ENCODE measurements around the gene USF2.
"Not testable (repeated sequence)": the region's sequence is repeated elsewhere in the genome, so short reads cannot be mapped to it uniquely, and the experiment has no call there.

USF2 gene

DNA sequence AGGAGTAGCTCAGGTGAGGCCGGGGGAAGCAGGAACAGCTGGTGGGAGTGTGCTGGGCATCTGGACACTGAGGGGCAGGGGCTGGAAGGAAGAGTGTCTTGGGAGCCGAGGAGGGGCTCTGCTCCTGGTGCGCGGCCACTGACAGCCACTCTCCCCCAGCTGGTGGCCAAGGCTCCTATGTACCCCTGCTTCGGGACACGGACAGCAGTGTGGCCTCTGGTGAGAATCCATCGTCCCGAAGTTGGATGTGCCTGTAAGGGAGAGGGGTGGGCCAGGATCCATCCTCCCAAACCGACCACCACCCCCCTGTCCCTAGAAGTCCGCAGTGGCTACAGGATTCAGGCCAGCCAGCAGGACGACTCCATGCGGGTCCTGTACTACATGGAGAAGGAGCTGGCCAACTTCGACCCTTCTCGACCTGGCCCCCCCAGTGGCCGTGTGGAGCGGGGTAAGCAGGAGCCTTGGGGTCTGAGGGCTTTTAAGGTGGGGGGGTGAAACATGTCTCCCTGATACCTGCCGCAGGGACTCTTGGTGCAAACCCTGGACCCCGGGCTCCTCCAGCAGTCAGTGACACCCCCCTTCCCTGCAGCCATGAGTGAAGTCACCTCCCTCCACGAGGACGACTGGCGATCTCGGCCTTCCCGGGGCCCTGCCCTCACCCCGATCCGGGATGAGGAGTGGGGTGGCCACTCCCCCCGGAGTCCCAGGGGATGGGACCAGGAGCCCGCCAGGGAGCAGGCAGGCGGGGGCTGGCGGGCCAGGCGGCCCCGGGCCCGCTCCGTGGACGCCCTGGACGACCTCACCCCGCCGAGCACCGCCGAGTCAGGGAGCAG is 2.0 kb upstream of the USF2 start:
- no peak for DNase-seq

DNA sequence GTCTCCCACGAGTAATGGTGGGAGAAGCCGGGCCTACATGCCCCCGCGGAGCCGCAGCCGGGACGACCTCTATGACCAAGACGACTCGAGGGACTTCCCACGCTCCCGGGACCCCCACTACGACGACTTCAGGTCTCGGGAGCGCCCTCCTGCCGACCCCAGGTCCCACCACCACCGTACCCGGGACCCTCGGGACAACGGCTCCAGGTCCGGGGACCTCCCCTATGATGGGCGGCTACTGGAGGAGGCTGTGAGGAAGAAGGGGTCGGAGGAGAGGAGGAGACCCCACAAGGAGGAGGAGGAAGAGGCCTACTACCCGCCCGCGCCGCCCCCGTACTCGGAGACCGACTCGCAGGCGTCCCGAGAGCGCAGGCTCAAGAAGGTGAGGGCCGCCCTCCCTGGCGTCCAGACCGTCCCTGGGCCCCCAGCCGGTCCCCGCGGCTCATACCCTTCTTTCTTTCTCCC is 1.4 kb upstream of the USF2 start:
- DNase-seq = no peak

DNA sequence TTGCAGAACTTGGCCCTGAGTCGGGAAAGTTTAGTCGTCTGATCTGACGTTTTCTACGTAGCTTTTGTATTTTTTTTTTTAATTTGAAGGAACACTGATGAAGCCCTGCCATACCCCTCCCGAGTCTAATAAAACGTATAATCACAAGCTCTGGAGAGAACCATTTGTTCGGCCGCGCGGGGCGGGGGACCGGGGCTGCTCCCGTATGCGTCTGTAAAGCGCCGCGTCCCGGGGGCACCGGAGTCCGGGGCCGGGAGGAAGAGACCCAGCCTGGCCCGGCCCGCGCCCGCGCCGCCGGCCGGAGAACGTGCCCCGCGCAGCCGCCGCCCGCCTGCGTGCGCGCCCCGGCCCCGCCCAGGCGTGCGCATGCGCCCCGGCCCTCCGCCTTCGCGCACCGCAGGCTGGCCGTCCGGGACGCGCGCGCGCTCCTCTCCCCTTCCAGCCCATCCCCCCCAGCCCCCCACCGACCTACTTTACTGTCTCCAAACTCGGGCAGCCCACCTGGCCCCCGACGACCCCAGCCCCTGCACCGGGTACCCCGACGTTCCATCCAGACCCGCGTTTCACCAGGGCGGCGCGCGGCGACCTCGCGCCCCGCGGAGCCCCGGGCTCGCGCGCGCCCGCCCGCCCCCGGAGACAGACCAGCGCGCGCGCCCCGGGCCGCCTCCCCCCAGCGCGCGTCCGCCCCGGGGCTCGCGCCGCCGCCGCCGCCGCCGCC is 785 bp upstream of the USF2 start:
- DNase-seq = no peak

DNA sequence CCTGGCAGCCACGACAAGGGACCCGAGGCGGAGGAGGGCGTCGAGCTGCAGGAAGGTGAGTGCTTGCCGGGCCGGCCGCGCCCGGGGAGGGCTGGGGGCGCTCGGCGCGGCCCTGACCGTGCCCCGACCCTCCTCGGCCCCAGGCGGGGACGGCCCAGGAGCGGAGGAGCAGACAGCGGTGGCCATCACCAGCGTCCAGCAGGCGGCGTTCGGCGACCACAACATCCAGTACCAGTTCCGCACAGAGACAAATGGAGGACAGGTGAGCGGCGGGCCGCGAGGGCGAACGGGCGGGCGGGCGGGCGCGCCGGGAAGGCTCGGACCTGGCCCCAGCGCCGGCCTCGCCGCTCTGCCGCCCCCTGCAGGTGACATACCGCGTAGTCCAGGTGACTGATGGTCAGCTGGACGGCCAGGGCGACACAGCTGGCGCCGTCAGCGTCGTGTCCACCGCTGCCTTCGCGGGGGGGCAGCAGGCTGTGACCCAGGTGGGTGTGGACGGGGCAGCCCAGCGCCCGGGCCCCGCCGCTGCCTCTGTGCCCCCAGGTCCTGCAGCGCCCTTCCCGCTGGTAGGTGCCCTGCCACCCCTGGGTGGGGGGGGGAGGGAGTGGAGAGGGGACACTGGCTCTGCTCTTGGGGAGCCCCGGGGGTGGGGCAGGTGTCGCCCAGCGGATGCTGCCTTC is 816 bp downstream of the USF2 start:
- DNase-seq = no peak

DNA sequence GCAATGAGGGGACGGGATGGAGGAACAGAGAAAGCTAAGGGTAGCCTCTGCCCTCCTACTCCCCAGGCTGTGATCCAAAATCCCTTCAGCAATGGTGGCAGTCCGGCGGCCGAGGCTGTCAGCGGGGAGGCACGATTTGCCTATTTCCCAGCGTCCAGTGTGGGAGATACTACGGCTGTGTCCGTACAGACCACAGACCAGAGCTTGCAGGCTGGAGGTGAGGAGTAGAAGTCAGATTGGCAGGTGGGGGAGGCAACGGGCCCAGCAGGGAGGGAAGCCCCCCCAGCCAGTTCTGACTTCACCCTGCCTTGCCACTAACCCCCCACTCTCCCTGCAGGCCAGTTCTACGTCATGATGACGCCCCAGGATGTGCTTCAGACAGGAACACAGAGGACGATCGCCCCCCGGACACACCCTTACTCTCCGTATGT is 1.6 kb downstream of the USF2 start:
- no peak for DNase-seq

DNA sequence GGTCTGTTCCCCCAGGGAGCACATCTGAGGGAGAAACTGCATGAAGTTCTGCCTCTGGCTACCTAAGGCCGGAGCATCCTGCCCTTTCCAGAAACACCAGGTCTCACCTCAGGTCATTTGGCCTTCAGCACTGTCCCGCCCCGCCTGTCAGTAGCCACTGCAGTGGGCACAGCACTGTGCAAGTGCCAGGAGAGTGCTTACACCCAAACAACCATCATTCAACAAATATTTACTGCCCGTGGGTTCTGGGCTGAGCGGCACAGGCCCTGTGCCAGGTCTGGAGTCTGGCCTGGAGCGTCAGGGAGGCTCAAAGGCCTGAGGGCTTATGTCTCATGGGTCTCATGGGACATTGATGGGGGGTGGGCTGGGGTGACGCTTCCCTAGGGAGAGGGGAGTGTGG is 2.8 kb downstream of the USF2 start:
- no peak for DNase-seq

DNA sequence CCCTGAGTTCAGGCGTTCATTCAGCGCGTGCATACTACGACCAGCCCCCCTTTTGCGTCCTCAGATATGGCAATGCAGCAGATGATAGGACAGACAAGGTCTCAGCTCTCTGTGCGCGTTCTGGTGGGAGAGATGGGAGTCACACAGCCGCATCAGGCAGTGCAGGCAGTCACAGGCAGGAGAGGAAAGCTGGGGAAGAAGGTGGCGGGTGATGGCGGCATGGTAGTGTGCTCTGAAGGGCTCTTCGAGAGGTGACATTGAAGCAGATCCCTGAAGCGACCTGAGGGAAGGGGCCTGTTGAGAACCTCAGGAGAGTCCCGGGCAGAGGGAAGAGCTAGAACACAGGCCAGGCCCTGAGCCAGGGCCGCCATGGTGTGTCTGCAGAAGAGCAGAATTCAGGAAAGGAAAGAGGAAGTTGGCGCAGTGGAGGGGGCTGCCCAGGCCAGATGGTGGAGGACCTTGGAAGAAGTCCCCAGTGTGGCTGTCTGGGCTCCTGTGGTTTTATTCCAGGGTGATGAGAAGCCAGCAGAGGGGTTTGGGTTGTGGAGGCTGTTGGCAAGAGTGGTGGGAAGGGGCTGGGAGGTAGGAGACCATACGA is 3.5 kb downstream of the USF2 start:
- no peak for DNase-seq

DNA sequence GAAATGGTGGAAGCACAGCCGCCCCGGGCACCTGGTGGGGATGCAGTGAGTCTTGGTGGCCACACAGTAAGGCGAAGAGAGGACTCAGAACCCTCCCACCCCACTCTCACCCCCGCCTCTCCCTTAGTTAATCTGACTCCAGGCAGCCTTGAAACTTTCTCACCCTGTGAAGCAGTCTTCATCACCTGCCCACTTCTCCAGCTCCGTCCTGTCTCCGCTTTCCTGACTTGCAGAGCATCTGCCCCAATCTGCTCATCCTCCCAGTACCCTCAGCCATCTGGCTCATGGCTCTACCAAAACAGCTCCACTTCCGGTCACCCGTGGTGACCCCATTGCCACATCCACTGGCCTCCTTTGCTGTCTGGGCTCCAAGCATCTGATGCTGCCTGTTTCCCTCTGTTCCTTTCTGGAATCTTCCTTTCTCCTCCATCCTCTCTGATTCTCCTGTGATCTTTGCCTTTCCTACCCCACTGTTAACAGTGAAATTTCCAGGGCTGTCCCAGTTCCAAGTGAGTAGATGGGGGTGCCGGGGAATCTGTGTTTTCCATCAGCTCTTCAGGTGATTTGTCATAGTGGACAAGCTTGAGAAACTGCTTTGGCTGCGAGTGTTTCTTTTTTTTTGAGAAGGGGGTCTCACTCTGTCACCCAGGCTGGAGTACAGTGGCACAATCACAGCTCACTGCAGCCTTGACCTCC is 4.3 kb downstream of the USF2 start:
- DNase-seq = no peak

DNA sequence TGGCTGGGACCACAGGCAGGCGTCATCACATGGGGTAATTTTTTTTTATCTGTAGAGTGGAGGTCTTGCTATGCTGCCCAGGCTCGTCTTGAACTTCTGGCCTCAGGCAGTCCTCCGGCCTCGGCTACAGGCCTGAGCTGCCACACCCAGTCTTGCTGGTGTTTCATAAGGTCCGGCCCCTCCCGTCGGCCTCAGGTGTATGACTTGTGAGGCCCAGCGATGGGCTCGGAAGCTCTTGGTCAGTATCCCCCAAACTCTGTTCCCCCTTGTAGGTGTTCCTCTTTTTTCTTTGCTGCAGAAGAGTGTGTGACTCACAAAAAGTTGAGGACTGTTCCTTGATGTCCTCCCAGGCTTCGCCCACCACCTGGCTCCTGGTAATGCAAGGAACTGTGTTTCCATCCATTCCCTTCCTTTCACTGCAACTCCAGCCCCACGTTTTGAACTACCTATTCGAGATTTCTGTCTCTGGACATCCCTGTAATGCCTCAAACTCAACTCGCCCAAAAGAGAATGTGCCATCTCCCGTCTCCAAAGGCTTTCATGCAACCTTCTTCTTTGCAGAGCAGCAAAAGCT is 5.0 kb downstream of the USF2 start:
- DNase-seq = no peak

DNA sequence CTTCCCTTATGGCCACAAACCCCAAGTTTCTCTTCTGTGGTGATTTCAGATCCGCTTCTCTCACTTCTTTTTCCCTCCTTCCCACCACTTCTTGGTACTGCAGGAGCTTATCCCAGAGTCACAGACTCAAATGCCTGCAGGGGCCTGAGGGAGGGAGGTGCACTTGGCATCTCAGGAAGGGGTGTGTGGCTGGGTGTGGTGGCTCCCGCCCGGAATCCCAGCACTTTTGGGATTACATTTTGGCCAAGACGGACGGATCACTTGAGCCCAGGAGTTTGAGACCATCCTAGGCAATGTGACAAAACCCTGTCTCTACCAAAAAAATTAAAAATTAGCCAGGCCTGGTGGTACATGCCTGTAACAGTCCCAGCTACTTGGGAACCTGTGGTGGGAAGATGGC is 5.6 kb downstream of the USF2 start:
- DNase-seq = no peak

DNA sequence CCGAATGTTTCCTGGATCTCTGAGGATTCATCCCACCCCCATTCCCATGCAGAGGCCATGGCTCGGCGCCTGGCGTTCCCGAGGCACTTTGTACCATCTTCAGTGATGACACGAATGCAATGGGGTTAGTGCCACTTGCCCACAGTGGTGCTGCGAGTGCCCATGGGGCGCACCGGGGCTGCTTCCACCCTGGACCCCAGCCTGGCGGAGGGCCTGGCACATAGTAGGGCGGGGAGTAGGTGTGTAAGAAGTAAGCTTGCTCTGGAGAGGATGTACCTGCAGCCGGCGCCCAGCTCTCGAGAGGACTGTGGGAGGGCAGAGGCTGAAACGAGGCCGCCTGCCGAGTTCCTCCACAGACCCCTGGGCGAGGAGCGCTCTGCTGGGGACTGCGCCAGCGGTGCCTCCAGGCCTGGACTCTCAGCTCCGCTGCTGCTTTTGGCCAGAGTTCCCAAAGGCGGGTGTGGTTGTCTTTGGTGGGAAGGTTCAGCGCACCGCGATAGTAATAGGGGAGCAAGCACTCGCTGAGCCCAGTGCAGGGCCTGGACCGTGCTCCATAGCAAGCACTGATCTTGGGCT is 8.0 kb downstream of the USF2 start:
- DNase-seq = no peak

DNA sequence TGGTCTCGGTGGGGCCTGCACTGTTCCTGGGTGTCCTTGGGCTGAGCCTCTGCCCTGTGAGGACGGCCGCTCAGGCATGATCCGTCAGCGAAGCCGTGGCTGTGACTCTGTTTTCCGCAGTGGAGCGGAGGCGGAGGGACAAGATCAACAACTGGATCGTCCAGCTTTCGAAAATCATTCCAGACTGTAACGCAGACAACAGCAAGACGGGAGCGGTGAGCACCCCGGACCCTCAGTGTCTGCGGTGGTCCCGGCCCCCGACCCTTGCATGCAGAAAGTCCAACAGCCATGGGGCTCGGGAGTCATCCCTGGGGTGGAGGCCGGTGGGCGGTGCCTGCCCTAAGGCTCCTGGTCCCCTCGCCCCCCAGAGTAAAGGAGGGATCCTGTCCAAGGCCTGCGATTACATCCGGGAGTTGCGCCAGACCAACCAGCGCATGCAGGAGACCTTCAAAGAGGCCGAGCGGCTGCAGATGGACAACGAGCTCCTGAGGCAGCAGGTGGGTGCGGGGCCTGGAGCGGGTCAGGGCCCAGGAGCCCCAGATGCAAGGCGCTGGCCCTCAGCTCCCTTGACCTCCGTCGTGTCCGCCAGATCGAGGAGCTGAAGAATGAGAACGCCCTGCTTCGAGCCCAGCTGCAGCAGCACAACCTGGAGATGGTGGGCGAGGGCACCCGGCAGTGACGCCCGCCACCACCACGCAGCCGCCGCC is 10.0 kb downstream of the USF2 start:
- DNase-seq = no peak

DNA sequence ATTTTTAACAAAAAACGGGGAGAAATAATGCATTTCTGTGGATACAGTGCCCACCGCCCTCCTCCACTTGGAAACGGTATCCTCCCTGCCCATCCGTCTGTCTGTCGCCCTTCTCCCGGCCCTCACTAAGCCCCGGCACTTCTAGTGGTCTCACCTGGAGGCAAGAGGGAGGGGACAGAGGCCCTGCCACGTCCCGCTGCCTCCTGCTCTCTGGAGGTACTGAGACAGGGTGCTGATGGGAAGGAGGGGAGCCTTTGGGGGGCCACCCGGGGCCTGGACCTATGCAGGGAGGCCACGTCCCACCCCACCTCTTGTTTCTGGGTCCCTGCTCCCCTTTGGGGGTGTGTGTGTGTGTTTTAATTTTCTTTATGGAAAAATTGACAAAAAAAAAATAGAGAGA is 10.6 kb downstream of the USF2 start:
- no peak for DNase-seq

DNA sequence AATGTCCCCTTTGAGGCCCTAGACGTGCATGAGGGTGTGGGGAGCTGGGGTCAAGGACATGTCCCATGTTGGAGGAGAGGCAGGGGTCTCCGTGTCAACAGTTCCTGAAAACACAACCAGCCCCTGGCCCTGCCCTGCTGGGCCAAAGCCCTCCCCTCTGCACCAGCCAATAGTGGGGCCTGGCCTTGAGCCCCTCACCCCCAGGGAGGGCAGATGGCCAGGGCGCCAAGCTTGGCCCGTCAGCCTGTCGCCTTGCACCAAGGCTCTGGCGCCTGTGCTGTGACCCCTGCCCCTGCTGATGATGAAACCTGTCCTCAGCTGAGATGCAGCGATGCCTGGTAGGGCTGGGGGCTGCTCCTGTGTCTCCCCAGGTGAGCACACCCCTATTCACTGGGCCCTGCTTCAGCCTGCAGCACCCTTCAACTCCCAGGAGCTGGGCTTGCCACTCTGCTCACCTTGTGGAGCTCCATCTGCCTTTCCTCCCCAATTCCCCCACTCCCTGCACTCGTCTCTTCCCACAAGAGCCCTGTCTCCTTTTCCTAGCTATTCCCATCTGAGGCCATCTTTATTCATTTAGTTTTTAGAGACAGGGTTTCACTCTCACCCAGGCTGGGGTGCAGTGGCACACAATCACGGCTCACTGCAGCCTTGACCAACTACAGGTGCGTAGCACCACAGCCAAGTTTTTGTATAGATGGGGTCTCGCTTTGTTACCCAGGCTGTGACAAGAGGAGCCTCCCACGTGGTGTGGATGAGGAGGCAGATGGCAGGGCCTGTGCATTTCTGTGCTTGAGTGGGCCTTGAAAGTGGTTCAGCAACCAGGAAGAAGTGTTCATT is 11.4 kb downstream of the USF2 start:
- DNase-seq = no peak

DNA sequence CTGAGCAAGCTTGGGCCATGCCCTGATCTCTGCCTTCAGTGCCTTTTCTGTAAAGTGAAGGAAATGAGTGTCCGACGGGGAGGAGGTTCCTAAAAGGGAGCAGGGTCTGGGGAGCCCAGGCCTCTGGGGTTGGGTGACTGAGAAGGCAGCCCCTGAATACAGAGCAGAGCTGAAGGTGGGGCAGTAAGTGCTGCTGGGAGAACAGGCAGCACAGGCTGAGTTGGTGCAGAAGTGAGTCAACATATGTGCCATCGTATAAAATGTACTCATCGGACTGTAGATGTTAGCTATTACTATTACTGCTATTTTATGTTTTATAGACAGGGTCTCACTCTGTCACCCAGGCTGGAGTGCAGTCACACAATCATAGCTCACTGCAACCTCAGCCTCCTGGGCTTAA is 12.5 kb downstream of the USF2 start:
- no peak for DNase-seq

DNA sequence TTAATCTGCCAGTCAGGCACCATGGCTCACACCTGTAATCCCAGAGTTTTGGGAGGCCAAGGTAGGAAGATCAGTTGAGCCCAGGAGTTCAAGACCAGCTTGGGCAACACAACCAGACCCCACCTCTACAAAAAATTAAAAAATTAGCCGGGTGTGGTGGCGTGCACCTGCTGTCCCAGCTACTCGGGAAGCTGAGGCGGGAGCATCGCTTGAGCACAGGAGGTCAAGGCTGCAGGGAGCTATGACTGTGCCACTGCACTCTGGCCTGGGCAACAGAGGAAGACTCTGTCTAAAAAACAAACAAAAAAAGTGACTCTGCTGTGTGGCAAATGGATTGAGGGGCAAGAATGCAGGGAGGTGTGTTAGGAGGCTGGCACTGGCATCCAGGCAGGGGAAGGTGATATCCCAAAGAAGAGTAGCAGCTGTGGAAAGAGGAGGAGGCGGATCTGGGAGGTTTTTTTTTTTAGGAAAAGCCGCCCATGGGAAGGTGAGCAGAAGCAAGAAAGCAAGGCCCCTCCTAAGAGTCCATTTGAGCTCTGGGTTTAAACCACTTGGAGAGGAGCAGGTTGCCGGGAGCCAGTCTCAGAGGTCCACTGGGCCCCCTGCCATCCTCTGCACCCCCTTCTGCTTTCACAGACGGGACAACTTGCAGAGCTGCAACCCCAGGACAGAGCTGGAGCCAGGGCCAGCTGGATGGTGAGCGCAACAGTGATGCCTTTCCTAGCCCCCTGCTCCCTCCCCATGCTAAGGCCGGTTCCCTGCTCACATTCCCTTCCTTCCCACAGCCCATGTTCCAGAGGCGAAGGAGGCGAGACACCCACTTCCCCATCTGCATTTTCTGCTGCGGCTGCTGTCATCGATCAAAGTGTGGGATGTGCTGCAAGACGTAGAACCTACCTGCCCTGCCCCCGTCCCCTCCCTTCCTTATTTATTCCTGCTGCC is 15.7 kb downstream of the USF2 start:
- DNase-seq = no peak

DNA sequence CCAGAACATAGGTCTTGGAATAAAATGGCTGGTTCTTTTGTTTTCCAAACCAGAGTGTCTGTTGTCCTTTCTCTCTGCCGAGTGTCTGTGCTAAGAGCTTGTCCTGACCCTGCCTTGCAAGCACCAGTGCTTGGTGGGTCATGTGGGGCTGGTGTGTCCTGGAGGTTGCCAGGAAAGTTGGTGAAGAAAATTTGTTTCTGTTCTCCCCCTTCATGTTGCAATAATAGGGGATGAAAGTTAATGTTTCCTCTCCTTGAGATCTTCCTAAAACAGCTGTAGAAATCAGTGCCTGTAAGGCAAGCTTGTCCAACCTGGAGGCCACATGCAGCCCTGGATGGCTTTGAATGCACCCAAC is 16.3 kb downstream of the USF2 start:
- no peak for DNase-seq

DNA sequence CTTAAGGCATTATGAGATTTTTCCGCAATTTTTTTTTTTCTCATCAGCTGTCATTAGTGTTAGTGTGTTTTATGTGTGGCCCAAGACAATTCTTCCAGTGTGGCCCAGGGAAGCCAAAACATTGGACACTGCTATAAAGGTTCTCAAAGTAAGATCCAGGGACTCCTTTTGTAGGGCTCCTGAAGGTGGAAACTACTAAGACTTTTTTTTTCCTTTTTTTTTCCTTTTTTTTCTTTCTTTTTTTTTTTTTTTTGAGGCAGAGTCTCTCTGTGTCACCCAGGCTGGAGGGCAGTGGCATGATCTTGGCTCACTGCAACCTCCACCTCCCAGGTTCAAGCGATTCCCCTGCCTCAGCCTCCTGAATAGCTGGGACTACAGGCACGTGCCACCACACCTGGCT is 16.7 kb downstream of the USF2 start:
- not testable (repeated sequence) for DNase-seq

DNA sequence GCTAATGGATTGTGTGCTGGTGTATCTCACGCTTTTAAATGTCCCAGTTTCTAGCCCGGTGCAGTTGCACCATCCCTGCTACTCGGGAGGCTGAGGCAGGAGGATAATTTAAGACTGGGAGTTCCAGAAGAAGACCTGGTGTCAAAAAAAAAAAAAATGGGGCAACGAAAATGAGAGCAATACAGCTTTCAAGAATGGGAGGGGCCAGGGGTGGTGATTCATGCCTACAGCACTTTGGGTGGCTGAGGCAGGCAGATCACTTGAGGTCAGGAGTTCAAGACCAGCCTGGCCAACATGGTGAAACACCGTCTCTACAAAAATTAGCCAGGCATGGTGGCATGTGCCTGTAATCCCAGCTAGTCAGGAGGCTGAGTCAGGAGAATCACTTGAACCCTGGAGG is 17.3 kb downstream of the USF2 start:
- not testable (repeated sequence) for DNase-seq

Measured in cortex of kidney (tissue), 1 donor.